GM12875 (cell line): ENCODE data around the gene COLEC11.

ENCODE experiments used
- H3K4me3 ChIP-seq: one replicate; pipeline ENCODE4 v1.5.1; 2011; ENCODE audit warnings: low read depth, low read length, control low read depth
- CTCF ChIP-seq: IDR thresholded peaks from 2 replicates; pipeline ENCODE4 v1.5.1; 2011; ENCODE audit warnings: low read depth, mild to moderate bottlenecking, control low read depth, inconsistent platforms, low read length, moderate library complexity, borderline replicate concordance; ENCODE audit not compliant: insufficient read depth

COLEC11 gene

GRCh38 chr2:3649581-3649980 lies 54.7 kb downstream of the COLEC11 start:
- no peak for TF ChIP-seq CTCF
- no peak overlapping the region for H3K4me3 ChIP-seq

- no peak for TF ChIP-seq CTCF
- no peak overlapping the region for H3K4me3 ChIP-seq
Observed at GRCh38 chr2:3650140-3650920, 55.4 kb downstream of the COLEC11 start.

- TF ChIP-seq CTCF, result no peak
- H3K4me3 ChIP-seq, result peak overlapping the region; percentile 17
Observed at GRCh38 chr2:3651691-3652648, 57.1 kb downstream of the COLEC11 start.

- no peak overlapping the region for H3K4me3 ChIP-seq
- no peak for TF ChIP-seq CTCF
Observed at GRCh38 chr2:3652896-3653625, 58.1 kb downstream of the COLEC11 start.

- H3K4me3 ChIP-seq, result no peak overlapping the region
- no peak for TF ChIP-seq CTCF
Observed at GRCh38 chr2:3654011-3654410, 59.1 kb downstream of the COLEC11 start.

GRCh38 chr2:3654531-3655225 lies 59.8 kb downstream of the COLEC11 start:
- H3K4me3 ChIP-seq, result no peak overlapping the region
- TF ChIP-seq CTCF, result no peak
